ENCODE measurements around the gene ZNF804A.

Gene ZNF804A

GRCh38 chr2:184727813-184728212 lies 129.5 kb downstream of the ZNF804A start:
- H3K4me3 ChIP-seq (ENCODE audit: low read depth, low read length): no peak overlapping the region

GRCh38 chr2:184728411-184728810 lies 130.1 kb downstream of the ZNF804A start:
- H3K4me3 ChIP-seq (ENCODE audit: low read depth, low read length): no peak overlapping the region
- no peak for DNase-seq (ENCODE audit: low read depth)
- TF ChIP-seq, protein P1, sequence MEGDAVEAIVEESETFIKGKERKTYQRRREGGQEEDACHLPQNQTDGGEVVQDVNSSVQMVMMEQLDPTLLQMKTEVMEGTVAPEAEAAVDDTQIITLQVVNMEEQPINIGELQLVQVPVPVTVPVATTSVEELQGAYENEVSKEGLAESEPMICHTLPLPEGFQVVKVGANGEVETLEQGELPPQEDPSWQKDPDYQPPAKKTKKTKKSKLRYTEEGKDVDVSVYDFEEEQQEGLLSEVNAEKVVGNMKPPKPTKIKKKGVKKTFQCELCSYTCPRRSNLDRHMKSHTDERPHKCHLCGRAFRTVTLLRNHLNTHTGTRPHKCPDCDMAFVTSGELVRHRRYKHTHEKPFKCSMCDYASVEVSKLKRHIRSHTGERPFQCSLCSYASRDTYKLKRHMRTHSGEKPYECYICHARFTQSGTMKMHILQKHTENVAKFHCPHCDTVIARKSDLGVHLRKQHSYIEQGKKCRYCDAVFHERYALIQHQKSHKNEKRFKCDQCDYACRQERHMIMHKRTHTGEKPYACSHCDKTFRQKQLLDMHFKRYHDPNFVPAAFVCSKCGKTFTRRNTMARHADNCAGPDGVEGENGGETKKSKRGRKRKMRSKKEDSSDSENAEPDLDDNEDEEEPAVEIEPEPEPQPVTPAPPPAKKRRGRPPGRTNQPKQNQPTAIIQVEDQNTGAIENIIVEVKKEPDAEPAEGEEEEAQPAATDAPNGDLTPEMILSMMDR (IDR thresholded peaks at IDR 0.05; ENCODE audit: low read depth, low read length, missing control alignments): no peak

More at GRCh38 chr2:184727813-184728212, 129.5 kb downstream of the ZNF804A start:
- TF ChIP-seq, protein P1 (IDR thresholded peaks at IDR 0.05; ENCODE audit: low read depth, low read length, missing control alignments): no peak
- no peak for DNase-seq (ENCODE audit: low read depth)

DNA sequence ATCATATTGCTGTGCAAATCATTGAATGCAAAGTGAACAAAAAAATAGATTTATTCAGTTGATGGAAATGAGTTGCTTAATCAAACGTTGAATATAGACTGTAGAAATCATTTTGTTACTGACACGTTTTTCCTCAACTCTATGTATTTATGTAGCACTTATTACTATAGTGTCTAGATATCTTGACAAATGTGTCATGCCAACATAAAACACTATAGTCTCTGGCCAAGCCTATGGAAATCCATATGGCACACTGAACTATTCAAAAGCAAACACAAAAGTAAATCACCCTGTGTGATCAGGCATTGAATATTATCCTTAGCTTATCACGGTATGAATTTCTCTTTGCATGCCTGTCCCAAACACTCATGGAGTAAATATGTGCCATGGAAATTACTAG lies 131.3 kb downstream of the ZNF804A start:
- DNase-seq (ENCODE audit: low read depth): no peak
- TF ChIP-seq, protein P1 (IDR thresholded peaks at IDR 0.05; ENCODE audit: low read depth, low read length, missing control alignments): no peak

DNA sequence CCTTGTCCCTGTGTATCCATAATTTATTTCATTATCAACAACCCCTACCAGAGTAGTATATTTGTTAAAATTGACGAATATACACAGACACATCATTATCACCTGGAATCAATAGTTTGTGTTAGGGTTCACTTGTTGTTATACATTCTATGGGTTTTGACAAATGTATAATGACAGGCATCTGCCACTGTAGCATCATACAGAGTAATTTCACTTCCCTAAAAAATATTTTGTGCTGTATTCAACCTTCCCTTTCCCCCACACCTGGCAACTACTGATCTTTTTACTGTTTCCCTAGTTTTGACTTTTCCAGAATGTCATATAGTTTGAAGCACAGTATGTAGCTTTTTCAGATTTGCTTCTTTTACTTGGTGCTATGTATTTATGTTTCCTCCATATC lies 132.0 kb downstream of the ZNF804A start:
- no peak for DNase-seq (ENCODE audit: low read depth)
- no peak overlapping the region for H3K4me3 ChIP-seq (ENCODE audit: low read depth, low read length)
- TF ChIP-seq, protein P1 (IDR thresholded peaks at IDR 0.05; ENCODE audit: low read depth, low read length, missing control alignments): no peak

More for the DNA sequence above, 131.3 kb downstream of the ZNF804A start:
- no peak overlapping the region for H3K4me3 ChIP-seq (ENCODE audit: low read depth, low read length)

DNA sequence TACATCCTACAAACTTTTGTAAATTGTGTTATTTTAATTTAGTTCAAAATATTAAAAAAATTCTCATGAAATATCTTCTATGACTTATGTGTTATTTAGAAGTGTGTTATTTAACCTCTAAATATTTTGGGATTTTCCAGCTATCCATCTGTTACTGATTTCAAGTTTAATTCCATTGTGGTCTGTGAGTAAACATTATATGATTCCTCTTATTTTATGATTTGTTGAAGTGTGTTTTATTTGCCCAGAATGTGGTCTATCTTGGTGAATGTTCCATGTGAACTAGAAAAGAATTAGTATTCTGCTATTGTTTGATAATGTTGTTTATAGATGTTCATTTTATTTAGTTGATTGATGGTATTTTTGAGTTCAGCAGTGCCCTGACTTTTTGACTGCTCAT lies 136.0 kb downstream of the ZNF804A start:
- DNase-seq (ENCODE audit: low read depth): no peak
- H3K4me3 ChIP-seq (ENCODE audit: low read depth, low read length): no peak overlapping the region
- TF ChIP-seq, protein P1 (IDR thresholded peaks at IDR 0.05; ENCODE audit: low read depth, low read length, missing control alignments): no peak

- no peak overlapping the region for H3K4me3 ChIP-seq (ENCODE audit: low read depth, low read length)
- TF ChIP-seq, protein P1 (IDR thresholded peaks at IDR 0.05; ENCODE audit: low read depth, low read length, missing control alignments): no peak
- no peak for DNase-seq (ENCODE audit: low read depth)
Measured at GRCh38 chr2:184735611-184736010, 137.3 kb downstream of the ZNF804A start.

- TF ChIP-seq, protein P1 (IDR thresholded peaks at IDR 0.05; ENCODE audit: low read depth, low read length, missing control alignments): no peak
- no peak for DNase-seq (ENCODE audit: low read depth)
- H3K4me3 ChIP-seq (ENCODE audit: low read depth, low read length): no peak overlapping the region
Measured at GRCh38 chr2:184743096-184743495, 144.8 kb downstream of the ZNF804A start.

Measured in GM12864 (cell line).